SK-N-SH (cell line): Measurements from ENCODE around the gene EDRF1. TPM values are rescaled to one million over a fixed set of nuclear protein-coding genes. Genes with fewer than 3 reads are reported as not detected.

ENCODE experiments used
- CTCF ChIA-PET: fragments of 300-600, 350-600 bp; formaldehyde crosslinking; extraction: SDS; loops from one replicate; lab custom pipeline; 2021; lab: Yijun Ruan, JAX
- POLR2A ChIA-PET: fragments of 350-600 bp; sonication (Branson Sonifier 250); formaldehyde crosslinking; extraction: SDS; loops from one replicate; lab custom pipeline; 2020; ENCODE audit warnings: antibody characterized with exemption, inconsistent platforms; lab: Yijun Ruan, JAX
- DNase-seq: peaks from one replicate; pipeline ENCODE4 v3.0.0; 2012
- H2AFZ ChIP-seq: fragments of 200-600 bp; sonication (generic); 2 replicates; pipeline ENCODE4 v1.8.1; 2016; ENCODE audit warnings: antibody characterized with exemption, mild to moderate bottlenecking, low read depth
- H3F3A ChIP-seq: fragments of 200-600 bp; sonication (generic); replicated peaks from 2 replicates; pipeline ENCODE3; 2016; ENCODE audit warnings: antibody characterized with exemption, mild to moderate bottlenecking; ENCODE audit not compliant: insufficient read depth
- H3K27ac ChIP-seq, 2 experiments: fragments of 200-500 bp in 1 of 2; fragments of 200-600 bp in 1 of 2; sonication (Bioruptor generic) in 1 of 2; sonication (generic), shearing (Covaris generic) in 1 of 2; 2 replicates each; pipeline versions ENCODE4 v1.5.1 to v1.6.1; 2014 to 2016; ENCODE audit warnings: low read depth in 2 of 2, inconsistent platforms in 1 of 2, low read length in 1 of 2, mild to moderate bottlenecking in 1 of 2, mixed read lengths in 1 of 2
- H3K27me3 ChIP-seq: fragments of 200-600 bp; sonication (generic), shearing (Covaris generic); 2 replicates; pipeline ENCODE4 v1.6.1; 2016; ENCODE audit warnings: mixed run types; ENCODE audit not compliant: insufficient read depth
- H3K36me3 ChIP-seq, 2 experiments: fragments of 200-500 bp in 1 of 2; fragments of 200-600 bp in 1 of 2; sonication (Bioruptor generic) in 1 of 2; sonication (generic) in 1 of 2; replicated peaks in 1 of 2; 2 replicates each; pipeline versions ENCODE3 to v1.5.1; 2014 to 2016; ENCODE audit warnings: low read length in 1 of 2, mild to moderate bottlenecking in 1 of 2; ENCODE audit not compliant: insufficient read depth in 2 of 2, control insufficient read depth in 1 of 2
- H3K4me1 ChIP-seq, 2 experiments: fragments of 200-500 bp in 1 of 2; fragments of 200-600 bp in 1 of 2; sonication (Bioruptor generic) in 1 of 2; sonication (generic), shearing (Covaris generic) in 1 of 2; 2 replicates each; pipeline versions ENCODE4 v1.5.1 to v1.6.1; 2014 to 2016; ENCODE audit warnings: low read depth in 1 of 2, low read length in 1 of 2, mixed run types in 1 of 2; ENCODE audit not compliant: insufficient read depth in 2 of 2, control insufficient read depth in 1 of 2
- H3K4me2 ChIP-seq: fragments of 200-600 bp; sonication (generic), shearing (Covaris generic); 2 replicates; pipeline ENCODE4 v1.6.1; 2017; ENCODE audit warnings: mixed run types
- H3K4me3 ChIP-seq, 2 experiments: fragments of 200-500 bp in 1 of 2; fragments of 200-600 bp in 1 of 2; sonication (Bioruptor generic) in 1 of 2; sonication (generic), shearing (Covaris generic) in 1 of 2; 2 replicates each; pipeline versions ENCODE4 v1.5.1 to v1.8.1; 2014 to 2016; ENCODE audit warnings: low read depth in 2 of 2, inconsistent platforms in 1 of 2, low read length in 1 of 2, mild to moderate bottlenecking in 1 of 2, mixed read lengths in 1 of 2, moderate library complexity in 1 of 2
- H3K79me2 ChIP-seq: fragments of 200-600 bp; sonication (generic); 2 replicates; pipeline ENCODE4 v1.8.1; 2017; ENCODE audit warnings: mild to moderate bottlenecking; ENCODE audit not compliant: insufficient read depth
- H3K9ac ChIP-seq: fragments of 200-600 bp; sonication (generic); 2 replicates; pipeline ENCODE4 v1.6.1; 2017; ENCODE audit warnings: mixed run types
- H3K9me2 ChIP-seq: fragments of 200-600 bp; sonication (generic); 2 replicates; pipeline ENCODE4 v1.6.1; 2017; ENCODE audit warnings: mixed run types
- H3K9me3 ChIP-seq: fragments of 200-600 bp; sonication (generic); 2 replicates; pipeline ENCODE4 v1.6.1; 2017; ENCODE audit warnings: mixed run types, mild to moderate bottlenecking, moderate library complexity
- H4K20me1 ChIP-seq: fragments of 200-600 bp; sonication (generic); 2 replicates; pipeline ENCODE4 v1.6.1; 2017; ENCODE audit warnings: mild to moderate bottlenecking, mixed run types; ENCODE audit not compliant: insufficient read depth
- EP300 ChIP-seq, 2 experiments: IDR thresholded peaks; 2 replicates each; pipeline versions ENCODE4 v1.4.0 to v1.6.1; 2012; ENCODE audit warnings: borderline replicate concordance in 1 of 2, low read depth in 1 of 2, low read length in 1 of 2
- IRF3 ChIP-seq: fragments of 150-350 bp; IDR thresholded peaks from 2 replicates; pipeline ENCODE4 v1.6.1; 2016; ENCODE audit warnings: mild to moderate bottlenecking, low read depth, low read length
- JUND ChIP-seq: IDR thresholded peaks from 2 replicates; pipeline ENCODE4 v1.4.0; 2012
- POLR2AphosphoS5 ChIP-seq: IDR thresholded peaks from 2 replicates; pipeline ENCODE4 v1.6.1; 2012; ENCODE audit warnings: low read depth, low read length
- RAD21 ChIP-seq: IDR thresholded peaks from 2 replicates; pipeline ENCODE4 v1.6.1; 2012; ENCODE audit warnings: mild to moderate bottlenecking, low read length
- REST ChIP-seq: IDR thresholded peaks from 2 replicates; pipeline ENCODE4 v1.6.1; 2012; ENCODE audit warnings: mild to moderate bottlenecking, low read depth, low read length, moderate library complexity
- RXRA ChIP-seq: IDR thresholded peaks from 2 replicates; pipeline ENCODE4 v1.4.0; 2012; ENCODE audit warnings: low read depth, mild to moderate bottlenecking, borderline replicate concordance
- SIN3A ChIP-seq: IDR thresholded peaks from 2 replicates; pipeline ENCODE4 v1.6.1; 2012; ENCODE audit warnings: low read depth, mild to moderate bottlenecking, low read length, moderate library complexity, borderline replicate concordance
- ZBTB33 ChIP-seq: IDR thresholded peaks from 2 replicates; pipeline ENCODE4 v1.4.0; 2012; ENCODE audit warnings: low read depth, borderline replicate concordance
- WGBS: methylation state at CpG from one replicate; pipeline ENCODE4 v1.1.6; 2017; ENCODE audit warnings: low lambda C conversion rate; 5-methylcytosine and 5-hydroxymethylcytosine counted together
- polyA plus RNA-seq, 3 experiments: library from polyadenylated mRNA; depleted of rRNA; stranded (reverse); fragments of >200 nt; gene quantifications; 2 replicates each; pipeline ENCODE4 v1.2.3, GENCODE V29; 2012

The EDRF1 gene
- polyA plus RNA-seq, 1 of the 3 experiments (the other 2 are of a cell fraction): 19.2 TPM

- TF ChIP-seq REST (no peak), JUND (no peak), POLR2AphosphoS5 (no peak)
Measured at GRCh38 chr10:125802131-125802530, 82.6 kb downstream of the EDRF1 start (continued).

GRCh38 chr10:125802739-125803138 is 83.2 kb downstream of the EDRF1 start:
- Histone ChIP-seq H3F3A (no peaks in the 10 kb centered on the region), H3K36me3 (peaks cover 17 to 79% of the 10 kb centered on the region in 2 experiments), H3K4me1 (no peaks in the 10 kb centered on the region), H3K4me2 (no peak overlapping the region), H3K4me3 (no peak overlapping the region), H3K27ac (no peak overlapping the region), H3K27me3 (no peaks in the 10 kb centered on the region), H2AFZ (no peak overlapping the region), H3K9me2 (no peaks in the 10 kb centered on the region), H3K79me2 (no peaks in the 10 kb centered on the region), H3K9me3 (no peaks in the 10 kb centered on the region), H3K9ac (no peak overlapping the region), H4K20me1 (no peaks in the 10 kb centered on the region)
- WGBS: 93% methylated on average over 7 of the region's 7 CpGs
- ChIA-PET CTCF (interaction anchor here (0.6 kb wide), 1 partner anchor 25 kb away, joined by 3 read pairs; no protein-coding TSS in a partner anchor), POLR2A (no interaction called here)
- DNase-seq: no peak
- TF ChIP-seq RXRA (no peak), EP300 (IDR thresholded peaks at IDR 0.05; ENCODE audit: borderline replicate concordance in 1 of 2, low read depth in 1 of 2, low read length in 1 of 2) (no peak), RAD21 (no peak), IRF3 (no peak), SIN3A (no peak), ZBTB33 (no peak)
